ENCODE measurements around the gene REELD1.

The REELD1 gene

GRCh38 chr4:146229406-146229805 lies 15.1 kb downstream of the REELD1 start:
- DNase-seq = no peak

- no peak for DNase-seq
These were observed 17.9 kb downstream of the REELD1 start for GRCh38 chr4:146232131-146232722.

GRCh38 chr4:146235654-146236177 lies 21.4 kb downstream of the REELD1 start:
- DNase-seq = no peak

- DNase-seq = no peak
These were observed 21.9 kb downstream of the REELD1 start for GRCh38 chr4:146236216-146236615.

- no peak for DNase-seq
These were observed 22.8 kb downstream of the REELD1 start for GRCh38 chr4:146237092-146237491.

- no peak for DNase-seq
These were observed 23.8 kb downstream of the REELD1 start for GRCh38 chr4:146238107-146238506.

GRCh38 chr4:146243141-146243882 lies 29.0 kb downstream of the REELD1 start:
- no peak for DNase-seq

- no peak for DNase-seq
These were observed 29.5 kb downstream of the REELD1 start for GRCh38 chr4:146243883-146244277.

- no peak for DNase-seq
These were observed 30.2 kb downstream of the REELD1 start for GRCh38 chr4:146244496-146244895.

GRCh38 chr4:146245246-146245645 lies 30.9 kb downstream of the REELD1 start:
- no peak for DNase-seq

GRCh38 chr4:146245850-146246249 lies 31.5 kb downstream of the REELD1 start:
- no peak for DNase-seq

- no peak for DNase-seq
These were observed 32.0 kb downstream of the REELD1 start for GRCh38 chr4:146246381-146246780.

- DNase-seq = no peak
These were observed 33.0 kb downstream of the REELD1 start for GRCh38 chr4:146247356-146247755.

GRCh38 chr4:146252969-146253611 lies 38.8 kb downstream of the REELD1 start:
- DNase-seq = no peak

GRCh38 chr4:146255463-146255862 lies 41.1 kb downstream of the REELD1 start:
- no peak for DNase-seq

- DNase-seq = no peak
These were observed 41.5 kb downstream of the REELD1 start for GRCh38 chr4:146255874-146256273.

GRCh38 chr4:146256328-146256727 lies 42.0 kb downstream of the REELD1 start:
- DNase-seq = no peak

GRCh38 chr4:146257511-146257910 lies 43.2 kb downstream of the REELD1 start:
- DNase-seq = no peak

- DNase-seq = no peak
These were observed 46.2 kb downstream of the REELD1 start for GRCh38 chr4:146260521-146260920.

- no peak for DNase-seq
These were observed 46.7 kb downstream of the REELD1 start for GRCh38 chr4:146261041-146261440.

- no peak for DNase-seq
These were observed 49.5 kb downstream of the REELD1 start for GRCh38 chr4:146263793-146264192.

- DNase-seq = no peak
These were observed 51.7 kb downstream of the REELD1 start for GRCh38 chr4:146265950-146266490.

- DNase-seq = no peak
These were observed 53.5 kb downstream of the REELD1 start for GRCh38 chr4:146267826-146268225.

- DNase-seq = no peak
These were observed 54.9 kb downstream of the REELD1 start for GRCh38 chr4:146269228-146269653.

All from islet precursor cell (in vitro differentiated cells).